HG02623 (cell line): ENCODE data around the gene PRRX2.
"Not testable (repeated sequence)": the region's sequence is repeated elsewhere in the genome, so short reads cannot be mapped to it uniquely, and the experiment has no call there.

Source experiments
- ATAC-seq: cut with Tn5 transposase; IDR thresholded peaks from one replicate; pipeline ENCODE4 v1.9.1; 2021; ENCODE audit warnings: moderate library complexity; ENCODE audit not compliant: unreplicated experiment

Gene PRRX2

DNA sequence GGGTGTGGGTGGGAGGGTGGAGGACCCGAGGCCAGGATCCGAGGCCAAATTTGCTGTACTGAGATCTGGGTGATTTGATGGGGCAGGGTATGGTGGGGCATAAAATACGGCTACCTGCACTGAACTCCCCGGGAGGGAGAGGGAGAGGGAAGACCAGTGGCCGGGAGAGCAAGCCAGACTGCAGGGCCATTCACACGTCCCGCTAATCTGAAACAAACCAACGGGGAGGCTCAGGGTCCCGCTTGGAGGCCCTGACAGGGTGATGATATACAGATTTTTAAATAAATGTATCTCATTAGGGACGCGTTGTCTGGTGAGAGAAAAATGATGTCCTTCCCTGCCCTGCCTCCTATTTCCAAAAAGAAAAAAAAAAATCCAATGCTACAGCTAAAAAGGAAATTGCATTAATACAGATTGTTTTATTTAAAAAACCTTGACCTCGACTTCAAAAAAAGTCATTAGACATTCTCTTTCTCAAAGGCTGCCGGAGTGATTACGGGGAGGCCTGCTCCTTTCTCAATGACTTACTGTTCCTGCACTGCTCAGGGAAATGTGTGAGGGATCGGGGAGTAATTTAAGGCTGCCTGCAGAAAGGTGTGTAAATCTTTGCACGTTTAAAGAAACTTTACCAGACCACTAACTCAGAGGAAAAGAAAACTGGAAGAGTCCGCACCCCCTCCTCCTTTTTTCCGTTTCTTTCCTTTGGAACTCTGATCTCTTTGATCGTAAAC, 11.5 kb upstream of the PRRX2 start:
- no peak for ATAC-seq

DNA sequence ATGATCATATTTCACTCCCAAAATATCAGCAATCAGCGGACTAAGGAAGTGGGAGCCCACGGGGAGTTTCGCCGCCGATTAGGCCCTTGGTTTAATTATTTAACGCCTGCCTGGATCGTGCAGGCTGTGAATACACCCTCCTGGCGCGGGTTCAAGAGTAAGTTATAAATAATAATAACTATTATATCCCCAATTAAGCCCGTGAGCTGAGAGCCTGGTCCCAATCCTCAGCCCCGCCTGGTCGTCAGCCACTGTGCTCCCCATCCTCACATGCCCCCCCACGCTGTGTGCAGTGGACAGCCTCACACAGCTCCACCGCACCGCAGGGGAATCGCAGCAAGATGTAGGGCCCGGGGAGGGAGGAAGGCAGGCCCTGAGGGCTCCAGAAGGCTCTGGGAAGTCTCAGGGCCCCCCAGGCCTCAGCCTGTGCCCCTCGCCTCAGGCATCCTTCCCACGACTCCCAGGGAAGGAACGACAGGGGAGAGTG, 10.8 kb upstream of the PRRX2 start:
- ATAC-seq, result no peak

DNA sequence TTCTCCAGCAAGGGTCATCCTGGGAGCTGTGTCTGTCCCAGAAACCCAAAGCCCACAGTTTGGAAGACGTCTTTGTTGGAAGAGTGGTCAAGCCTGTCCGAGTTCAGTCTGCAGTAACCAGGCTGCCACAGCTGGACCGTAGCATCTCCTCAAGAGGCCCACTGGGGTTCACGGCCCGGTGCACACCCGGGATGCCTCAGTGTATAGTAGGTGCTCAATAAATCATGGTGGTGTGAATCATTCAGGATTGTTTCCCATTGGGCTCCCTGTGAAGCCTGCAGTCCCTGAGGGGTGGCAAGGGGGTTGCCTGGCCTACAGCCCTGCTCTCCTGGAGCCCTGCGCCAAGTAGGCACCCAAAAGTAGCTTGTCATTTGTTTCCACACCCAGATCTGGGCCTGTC, 10.3 kb upstream of the PRRX2 start:
- no peak for ATAC-seq

DNA sequence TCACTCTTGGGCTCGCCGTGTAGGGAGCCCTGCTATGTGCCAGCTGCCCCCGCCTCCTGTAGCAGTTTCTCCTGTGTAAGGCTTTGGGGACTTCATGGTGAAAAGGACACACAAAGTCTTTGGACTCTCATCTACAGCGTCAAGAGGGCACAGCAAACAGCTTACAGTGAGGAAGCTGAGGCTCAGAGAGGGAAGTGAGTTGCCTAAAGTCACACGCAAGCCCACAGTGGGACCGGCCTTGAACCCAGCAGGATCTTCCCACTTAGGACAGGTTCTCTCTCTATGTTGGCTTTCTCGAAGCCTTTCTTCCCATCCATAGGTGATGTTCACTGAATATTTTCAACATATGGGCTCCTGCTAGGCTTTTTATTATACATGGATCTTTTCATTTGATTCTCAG, 9.8 kb upstream of the PRRX2 start:
- ATAC-seq, result no peak

DNA sequence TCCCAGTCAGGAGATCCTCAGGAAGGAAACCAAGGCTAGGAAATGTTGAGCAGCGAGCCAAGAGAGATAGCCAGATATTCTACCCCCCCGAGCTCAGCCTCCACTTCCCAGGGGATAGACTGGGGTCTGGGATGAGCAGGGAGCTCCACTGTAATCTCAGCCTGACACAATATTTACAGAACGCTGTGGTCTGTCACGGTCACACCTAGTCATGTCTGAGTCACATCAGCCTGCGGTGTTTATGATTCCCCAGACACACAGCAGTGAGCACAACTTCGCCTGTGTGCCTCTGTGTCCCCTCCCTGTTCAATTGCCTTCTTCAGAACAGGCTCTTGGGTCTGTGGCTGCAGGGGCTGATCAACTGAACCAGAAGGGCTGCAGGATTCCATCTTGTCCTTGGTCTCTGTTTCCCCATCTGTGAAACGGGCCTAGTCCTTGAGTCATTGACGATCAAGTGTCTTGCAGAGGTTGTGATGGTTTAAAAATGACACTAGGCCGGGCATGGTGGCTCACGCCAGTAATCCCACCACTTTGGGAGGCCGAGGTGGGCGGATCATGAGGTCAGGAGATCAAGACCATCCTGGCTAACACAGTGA, 8.6 kb upstream of the PRRX2 start:
- no peak for ATAC-seq

DNA sequence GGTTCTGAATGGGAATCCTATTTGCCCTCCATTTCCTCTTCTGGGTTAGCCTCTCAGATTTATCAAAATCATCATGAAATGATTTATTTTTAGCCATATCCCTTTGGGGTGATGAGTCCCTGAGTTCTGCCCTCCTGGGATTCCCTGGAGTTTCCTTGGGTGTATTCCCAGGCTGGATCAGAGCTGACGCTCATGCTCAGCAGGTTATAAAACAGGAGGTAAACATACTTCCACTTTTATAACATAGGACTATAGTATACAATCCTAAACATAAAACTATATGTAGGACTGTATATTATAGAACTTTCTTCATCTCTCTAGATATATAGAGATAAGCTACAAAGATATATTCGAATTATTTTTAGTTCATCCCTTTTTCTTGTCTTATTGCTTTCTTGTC, 4.4 kb upstream of the PRRX2 start:
- ATAC-seq, result no peak

DNA sequence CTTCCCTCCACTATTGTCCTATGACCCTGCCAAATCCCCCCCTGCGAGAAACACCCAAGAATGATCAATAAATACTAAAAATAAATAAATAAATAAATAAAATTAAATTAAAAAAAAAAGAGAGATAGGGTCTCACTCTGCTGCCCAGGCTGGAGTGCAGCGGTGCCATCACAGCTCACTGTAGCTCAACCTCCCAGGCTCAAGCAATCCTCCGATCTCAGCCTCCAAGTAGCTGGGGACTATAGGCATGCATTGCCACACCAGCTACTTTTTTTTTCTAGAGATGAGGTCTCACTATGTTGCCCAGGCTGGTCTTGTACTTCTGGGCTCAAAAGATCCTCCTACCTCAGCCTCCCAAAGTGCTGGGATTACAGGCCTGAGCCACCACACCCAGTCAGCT, 3.2 kb upstream of the PRRX2 start:
- not testable (repeated sequence) for ATAC-seq

DNA sequence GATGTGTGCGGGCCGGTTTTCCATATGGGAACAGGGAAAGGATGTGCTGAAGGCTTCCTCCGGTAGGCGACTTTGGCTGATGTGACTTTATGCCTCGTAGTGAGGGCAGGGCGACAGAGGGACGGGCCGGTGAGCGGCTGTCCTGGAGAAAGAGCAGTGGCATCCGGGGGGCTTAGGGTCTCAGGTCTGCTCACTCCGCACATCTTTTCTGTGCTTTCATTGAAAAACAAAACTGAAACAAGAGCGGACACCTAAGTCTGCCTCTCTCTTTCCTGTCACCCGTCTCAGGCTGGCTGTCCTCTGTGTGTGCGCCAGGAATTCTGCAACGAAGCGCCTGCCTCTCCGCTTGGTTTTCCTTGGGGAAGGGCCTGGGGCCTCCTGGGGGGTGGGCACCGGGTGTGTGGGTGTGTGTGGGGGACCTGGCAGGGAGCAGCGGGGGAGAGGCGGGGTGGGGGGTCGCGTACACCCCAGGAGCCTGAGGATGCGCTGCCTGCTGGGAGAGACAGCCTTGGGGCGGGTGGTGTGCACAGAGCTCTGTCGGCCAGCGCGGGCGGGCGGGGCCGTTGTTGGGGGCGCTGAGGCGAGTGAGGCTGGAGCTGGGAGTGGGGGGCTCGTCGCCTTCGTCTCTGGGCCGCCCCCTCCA, 580 bp upstream of the PRRX2 start:
- no peak for ATAC-seq

DNA sequence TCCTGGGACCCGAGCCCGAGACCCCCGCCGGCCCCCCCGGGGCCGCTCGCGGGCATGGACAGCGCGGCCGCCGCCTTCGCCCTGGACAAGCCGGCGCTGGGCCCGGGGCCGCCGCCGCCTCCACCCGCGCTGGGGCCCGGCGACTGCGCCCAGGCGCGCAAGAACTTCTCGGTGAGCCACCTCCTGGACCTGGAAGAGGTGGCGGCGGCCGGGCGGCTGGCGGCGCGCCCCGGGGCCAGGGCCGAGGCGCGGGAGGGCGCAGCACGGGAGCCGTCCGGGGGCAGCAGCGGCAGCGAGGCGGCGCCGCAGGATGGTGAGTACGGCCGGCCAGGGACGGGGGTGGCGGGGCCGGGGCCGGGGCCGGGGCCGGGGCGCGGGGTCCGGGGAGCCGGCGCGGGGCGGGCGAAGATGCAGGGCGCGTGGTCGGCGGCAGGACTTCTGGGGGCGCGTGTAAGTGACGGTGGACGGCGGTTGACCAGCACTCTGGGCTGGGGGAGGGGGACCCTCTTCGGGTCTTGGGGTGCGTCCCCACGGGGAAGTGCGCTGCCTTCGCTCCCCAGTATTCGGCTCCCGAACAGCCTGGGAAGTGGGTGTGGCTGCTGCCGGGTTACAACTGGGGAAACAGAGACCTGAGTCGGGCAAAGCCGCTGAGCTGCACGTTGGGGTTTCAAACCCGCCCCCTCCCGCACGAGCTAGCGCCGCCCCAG, 520 bp downstream of the PRRX2 start:
- ATAC-seq, result no peak

DNA sequence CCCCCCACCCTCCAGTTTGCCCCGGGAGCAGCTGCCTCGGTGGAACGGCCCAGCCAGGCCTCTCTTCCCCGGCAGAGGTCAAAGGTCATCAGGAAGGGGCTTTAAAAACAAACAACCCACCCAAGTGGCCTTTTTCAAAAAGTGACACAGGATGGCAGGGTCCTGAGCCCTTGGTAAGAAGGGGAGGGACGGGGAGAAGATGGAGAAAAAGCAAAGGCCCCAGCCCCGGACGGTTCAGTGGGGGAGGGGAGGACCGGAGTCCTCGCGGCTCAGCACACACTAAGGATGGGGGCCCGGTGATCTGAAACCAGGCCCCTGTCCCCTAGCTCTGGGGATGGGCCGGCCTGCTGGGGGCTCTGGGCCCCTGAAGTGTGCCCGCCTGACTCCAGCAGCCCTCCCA, 1.1 kb downstream of the PRRX2 start:
- ATAC-seq, result no peak

DNA sequence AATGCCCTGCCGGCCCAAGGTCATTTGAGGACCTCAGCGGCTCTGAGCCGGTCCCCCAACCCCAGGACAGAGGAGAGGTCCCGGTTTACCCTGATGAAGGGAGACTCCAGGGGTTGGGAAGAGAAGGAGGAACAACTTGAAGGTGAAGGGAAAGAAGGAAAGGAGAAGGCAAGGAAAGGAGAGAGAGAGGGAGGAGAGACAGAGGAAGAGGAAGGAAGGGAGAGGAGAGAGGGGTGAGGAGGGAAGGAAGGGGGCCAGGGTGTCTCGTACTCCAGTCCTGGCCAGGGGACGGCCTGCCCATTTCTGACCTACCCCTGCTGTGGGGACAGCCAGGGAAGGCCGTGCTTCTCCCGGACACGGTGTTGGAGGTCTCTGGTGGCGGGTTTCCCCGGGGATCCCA, 1.9 kb downstream of the PRRX2 start:
- no peak for ATAC-seq

DNA sequence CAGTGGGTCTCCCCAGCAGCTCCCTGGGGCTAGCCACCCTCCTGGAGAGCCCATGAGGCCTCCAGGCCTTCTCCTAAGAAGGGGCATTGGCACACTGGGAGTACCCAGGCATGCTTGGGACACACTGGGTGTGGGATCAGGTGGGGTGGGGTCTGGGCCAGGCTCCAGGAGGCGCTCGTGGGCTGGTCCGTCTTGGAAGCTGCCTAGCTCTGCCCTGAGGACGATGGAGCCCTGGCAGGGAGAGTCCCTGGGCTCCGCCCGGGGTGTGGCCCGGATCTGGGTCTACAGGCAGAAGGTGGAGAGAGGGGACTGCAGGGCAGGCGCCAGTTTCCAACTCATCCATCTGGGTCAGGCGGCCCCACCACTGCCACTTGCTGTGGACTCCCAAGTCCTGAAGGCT, 2.4 kb downstream of the PRRX2 start:
- ATAC-seq, result no peak

DNA sequence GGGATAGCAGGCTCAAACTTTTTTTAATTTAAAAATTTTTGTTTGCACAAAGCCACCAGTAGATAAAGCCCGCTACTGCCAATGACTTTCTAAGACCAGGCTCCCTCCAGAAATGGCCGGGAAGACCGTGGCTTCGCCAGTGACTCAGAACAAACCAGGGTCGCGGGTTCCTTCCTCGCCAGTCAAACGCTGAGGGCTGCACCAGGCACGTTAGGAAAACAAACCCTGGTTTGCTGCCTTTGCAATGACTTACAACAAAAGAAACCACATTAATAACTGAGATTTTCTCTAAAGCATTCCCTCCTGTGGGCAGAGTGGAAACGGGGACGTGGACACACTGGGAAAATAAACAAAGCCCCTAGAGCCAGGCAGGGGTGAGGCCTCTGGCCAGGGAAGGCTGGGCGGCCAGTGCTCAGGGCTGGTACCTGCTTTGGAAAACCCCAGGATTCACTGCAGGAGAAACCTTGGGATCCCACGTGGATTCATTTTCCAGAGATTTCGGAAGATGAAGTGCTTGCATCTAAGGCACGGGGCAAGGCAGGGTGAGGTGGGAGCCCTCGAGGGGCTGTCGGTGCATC, 3.8 kb downstream of the PRRX2 start:
- no peak for ATAC-seq

DNA sequence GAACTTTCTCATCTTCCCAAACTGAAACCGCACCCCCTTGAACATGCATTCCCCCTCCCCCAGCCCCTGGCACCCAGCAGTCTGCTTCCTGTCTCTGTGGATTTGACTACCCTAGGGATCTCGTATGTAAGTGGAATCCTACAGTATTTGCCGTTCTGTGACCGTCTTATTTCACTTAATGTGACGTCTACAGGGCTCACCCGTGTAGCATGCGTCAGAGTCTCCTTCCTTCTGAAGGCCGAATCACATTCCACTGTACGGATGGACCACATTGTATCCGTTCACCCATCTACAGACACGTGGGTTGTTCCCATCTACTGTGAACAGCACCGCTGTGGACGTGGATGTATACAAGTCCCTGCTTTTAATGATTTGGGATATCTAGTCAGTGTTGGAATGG, 4.5 kb downstream of the PRRX2 start:
- no peak for ATAC-seq

DNA sequence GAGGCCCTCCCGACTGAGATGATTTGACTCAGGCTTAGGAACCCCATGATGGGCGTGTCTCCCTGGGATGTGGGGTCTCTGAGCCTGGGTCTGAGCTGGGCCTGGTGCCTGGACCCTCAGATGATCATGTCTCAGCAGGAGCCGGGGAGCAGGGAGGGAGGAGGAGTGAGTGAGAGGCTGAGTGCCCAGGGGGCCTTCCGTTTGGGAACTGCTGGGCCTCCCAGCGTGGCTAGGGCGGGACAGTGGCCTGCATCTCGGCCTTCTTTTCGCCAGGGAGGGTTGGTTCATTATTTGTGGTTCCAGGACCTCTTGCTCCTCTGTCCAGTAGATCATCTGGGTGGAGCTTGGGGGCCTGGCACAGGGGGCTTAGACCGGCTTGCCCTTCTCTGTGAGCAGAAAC, 5.6 kb downstream of the PRRX2 start:
- no peak for ATAC-seq

DNA sequence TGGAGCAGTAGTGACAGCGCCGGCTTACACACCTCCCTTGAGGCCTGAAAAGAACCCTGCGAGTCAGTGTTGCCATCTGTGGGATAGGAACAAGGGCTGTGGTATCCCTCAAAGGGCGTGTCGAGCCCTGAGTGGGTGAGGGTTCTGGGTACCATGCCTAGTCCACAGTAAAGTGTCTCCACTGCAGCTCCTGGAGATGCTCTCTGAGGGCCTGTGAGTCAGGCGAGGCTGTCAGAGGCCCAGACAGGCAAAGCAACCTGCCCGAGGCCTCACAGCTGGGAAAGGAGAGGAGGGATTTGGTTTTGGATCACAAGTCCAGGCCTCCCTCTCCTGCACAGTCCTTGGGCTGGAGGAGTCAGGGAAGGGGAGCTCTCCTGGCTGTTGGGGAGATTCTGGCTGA, 6.1 kb downstream of the PRRX2 start:
- no peak for ATAC-seq

DNA sequence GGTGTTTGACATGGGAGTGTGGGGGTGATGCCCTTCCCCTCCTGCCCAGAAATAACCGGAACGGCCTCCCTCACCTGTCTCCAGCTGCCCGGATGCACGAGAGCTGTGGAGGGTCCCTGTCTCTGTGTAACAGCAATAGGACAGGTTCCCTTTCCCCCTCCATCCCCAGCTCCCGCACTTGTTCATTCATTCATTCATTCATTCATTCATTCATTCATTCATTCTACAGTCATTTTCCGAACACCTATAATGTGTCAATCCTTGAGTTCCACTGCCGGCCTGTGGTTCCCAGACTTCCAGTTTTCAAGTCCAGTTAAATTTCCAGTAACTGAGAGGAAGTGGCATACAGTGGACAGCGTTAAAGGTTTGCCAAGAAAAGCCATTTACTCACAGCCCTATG, 7.3 kb downstream of the PRRX2 start:
- ATAC-seq, result no peak

DNA sequence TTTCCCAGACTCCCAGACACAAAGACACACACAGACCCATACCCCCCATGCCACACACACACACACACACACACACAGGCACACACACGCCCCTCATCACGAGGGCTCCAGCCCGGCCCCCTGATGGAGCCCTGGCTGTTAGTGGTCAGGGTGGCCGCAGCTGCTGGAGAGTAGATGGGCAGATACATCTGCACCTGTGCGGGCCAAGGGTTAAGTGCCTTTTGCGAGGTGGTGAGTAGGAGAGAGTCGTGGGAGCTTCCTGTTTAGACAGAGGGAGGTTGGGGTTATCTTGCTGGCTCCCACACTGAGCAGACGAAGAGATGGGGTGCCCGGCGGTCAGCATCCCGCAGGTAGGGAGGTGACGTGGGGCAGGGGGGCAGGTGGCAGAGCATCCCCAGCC, 8.2 kb downstream of the PRRX2 start:
- ATAC-seq, result no peak

DNA sequence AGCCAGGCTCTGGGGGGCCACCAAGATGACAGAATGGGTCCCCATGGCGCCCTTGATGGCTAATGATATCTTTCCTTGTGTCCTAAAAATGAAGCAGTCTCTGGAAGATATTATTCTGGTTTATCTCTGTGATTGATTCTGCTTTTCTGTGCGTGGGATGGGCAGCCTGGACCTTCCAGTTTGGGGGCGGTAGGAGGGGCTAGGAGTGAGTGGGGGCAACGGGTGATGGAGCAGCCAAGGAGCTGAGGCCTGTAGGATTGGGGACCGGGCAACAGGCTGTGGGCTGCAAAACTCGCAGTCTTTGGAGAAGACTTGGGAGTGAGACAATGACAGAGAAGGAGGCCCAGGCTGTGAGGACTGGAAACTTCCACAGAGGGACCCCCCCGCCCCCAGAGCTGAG, 8.8 kb downstream of the PRRX2 start:
- no peak for ATAC-seq

DNA sequence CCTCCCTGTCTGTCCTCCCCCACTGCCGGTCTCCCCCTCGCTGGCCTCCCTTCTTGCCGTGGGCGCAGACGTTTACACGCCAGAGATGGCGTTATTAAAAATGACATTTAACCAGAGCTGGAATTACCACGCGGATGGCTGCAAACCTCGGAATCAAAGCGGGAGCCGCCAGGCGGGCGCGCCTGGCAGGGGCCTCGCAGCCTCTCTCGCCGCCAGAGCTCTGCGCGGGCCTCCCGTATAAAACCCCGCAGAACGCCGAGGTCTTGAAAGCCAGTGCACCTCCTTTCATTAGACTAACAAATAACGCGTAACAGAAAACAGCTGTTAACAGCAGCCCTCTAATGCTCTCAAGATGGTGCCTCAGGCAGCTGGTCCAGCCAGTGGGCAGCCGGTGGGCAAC, 10.2 kb downstream of the PRRX2 start:
- ATAC-seq, result no peak

DNA sequence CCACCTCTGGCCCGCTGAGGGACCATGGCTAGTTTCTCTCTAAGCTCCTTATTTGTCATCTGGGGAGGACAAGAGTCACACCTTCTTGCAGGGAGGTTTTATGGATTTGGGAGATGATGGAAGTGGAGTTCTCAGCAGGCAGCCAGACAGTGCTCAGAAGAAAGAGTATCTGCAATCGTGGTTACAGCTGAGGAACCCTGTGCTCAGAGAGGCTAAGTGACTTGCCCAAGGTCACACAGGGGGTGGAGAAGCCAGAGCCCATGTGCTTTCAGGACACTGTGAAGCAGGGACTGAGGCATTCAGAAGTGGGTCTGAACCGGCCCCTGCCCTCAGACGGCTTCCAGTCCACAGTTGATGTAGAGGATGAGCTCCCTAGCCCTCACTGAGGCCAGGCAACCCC, 10.8 kb downstream of the PRRX2 start:
- ATAC-seq, result no peak
